KOPT-K1 (cell line): ENCODE results near the gene AGBL1.
"Not testable (repeated sequence)": the region's sequence is repeated elsewhere in the genome, so short reads cannot be mapped to it uniquely, and the experiment has no call there.

Experiments used
- H3K27ac ChIP-seq: fragments of 200-600 bp; sonication (generic); 2 replicates; pipeline ENCODE4 v1.5.1; 2016; ENCODE audit warnings: antibody characterized with exemption, mild to moderate bottlenecking, low read depth, low read length; ENCODE audit not compliant: poor library complexity, severe bottlenecking
- H3K36me3 ChIP-seq: fragments of 200-600 bp; sonication (generic); 2 replicates; pipeline ENCODE4 v1.5.1; 2017; ENCODE audit warnings: antibody characterized with exemption, mild to moderate bottlenecking, low read length, moderate library complexity; ENCODE audit not compliant: insufficient read depth
- H3K9me3 ChIP-seq: fragments of 200-600 bp; sonication (generic); 2 replicates; pipeline ENCODE4 v1.5.1; 2017; ENCODE audit warnings: antibody characterized with exemption, low read length, mild to moderate bottlenecking; ENCODE audit not compliant: insufficient read depth, poor library complexity, severe bottlenecking

Gene AGBL1

DNA sequence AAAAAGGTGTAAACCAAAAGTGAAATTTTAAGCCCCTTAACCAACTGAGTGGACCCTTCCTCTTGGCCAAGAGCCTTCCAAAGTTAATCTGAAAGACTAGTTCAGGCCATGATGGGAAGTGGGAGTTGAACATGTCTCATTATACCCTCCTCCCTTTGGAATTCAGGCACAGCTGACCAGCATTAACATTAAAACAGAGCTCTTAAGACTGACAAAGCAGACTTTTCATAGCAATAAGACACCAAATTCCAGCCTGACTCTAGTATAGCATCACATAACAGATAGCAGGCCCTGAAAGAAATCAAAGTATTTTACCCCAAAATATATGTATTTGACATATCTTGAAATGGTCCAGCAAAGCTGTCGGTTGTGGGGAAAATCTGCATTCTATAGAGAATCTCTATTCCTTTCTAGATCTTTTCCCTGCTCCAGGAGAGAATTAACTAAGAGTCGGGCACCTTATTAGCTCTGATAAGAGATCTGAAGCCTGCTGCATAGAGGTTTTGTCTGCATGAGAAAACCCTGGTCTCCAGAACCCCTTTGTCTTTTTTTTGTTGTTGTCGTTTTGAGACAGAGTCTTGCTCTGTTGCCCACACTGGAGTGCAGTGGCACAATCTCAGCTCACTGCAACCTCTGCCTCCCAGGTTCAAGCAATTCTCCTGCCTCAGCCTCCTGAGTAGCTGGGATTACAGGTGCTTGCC is 43.2 kb downstream of the AGBL1 start:
- not testable (repeated sequence) for H3K36me3 ChIP-seq, H3K27ac ChIP-seq, H3K9me3 ChIP-seq

DNA sequence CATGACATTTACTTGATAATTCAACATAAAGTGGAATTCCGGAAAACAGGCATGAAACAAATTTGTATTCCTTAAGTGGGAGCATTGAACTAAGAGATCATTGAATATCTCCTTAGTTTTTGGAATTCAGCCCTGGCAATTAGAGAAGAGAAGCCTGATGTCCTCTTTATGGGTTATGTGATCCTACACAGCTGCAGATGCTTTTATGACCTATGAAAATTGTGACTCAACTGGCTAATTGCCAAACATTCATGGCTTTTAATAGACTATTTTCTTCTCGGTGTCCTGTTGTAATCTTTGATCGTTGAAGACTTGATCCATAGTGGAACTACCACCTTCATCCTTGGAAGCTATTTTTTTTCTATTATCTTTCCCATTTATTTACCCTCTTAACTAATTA is 46.1 kb downstream of the AGBL1 start:
- no peaks in the 10 kb centered on the region for H3K9me3 ChIP-seq
- no peaks in the 10 kb centered on the region for H3K36me3 ChIP-seq
- H3K27ac ChIP-seq = no peak overlapping the region

DNA sequence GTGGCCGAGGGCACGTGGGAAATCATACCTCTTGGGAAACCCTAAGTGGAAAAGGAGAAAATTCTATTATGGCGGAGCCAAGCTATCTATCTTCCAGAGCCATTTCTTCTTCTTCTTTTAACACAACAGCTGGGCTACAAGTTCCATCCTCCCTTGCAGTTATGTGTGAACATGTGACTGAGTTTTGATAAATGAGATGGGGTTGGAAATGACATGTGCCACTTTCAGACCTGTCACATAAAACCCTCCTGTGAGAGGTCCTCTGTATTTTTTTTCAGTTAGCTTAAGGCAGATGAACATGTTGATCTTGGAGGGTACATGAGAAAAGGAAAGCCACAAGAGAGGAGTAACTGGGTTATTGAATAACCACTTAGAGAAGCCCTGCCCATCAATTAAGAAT is 47.9 kb downstream of the AGBL1 start:
- H3K9me3 ChIP-seq = no peaks in the 10 kb centered on the region
- H3K27ac ChIP-seq = no peak overlapping the region
- no peaks in the 10 kb centered on the region for H3K36me3 ChIP-seq

DNA sequence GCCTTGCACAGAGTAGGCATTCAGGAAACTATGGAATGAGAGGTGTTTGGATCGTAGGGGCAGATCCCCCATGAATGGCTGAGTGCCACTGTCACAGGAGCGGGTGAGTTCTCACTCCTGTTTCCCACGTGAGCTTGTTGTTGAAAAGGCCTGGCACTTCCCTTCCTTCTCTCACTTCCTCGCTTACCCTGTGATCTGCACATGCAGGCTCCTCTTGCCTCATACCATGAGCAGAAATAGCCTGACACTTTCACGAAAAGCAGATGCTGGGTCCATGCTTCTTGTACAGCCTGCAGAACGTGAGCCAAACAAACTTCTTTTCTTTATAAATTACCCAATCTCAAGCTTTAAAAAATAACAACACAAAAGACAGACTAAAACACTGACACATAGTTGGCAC is 55.4 kb downstream of the AGBL1 start:
- no peaks in the 10 kb centered on the region for H3K9me3 ChIP-seq
- H3K36me3 ChIP-seq = no peaks in the 10 kb centered on the region
- H3K27ac ChIP-seq = no peak overlapping the region

DNA sequence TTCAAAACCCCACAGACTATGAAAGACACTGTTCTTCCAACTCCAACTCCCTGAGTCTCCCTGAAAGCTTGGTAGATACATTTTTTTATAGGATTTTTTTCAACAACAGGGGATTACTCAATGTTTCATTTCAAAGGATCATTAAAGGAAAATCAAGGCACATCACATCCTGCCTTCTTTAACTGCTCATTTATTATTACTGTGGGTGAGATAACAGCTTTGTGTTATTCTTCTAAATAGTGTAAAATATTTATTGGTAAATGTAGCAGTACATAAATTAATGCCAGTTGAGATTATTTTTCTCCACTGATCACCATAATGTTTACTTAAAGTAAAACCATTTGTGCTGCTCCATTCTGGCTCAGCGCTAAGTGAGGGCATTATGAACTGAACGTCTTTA is 57.2 kb downstream of the AGBL1 start:
- Histone ChIP-seq H3K27ac (no peak overlapping the region), H3K36me3 (no peaks in the 10 kb centered on the region), H3K9me3 (no peaks in the 10 kb centered on the region)

DNA sequence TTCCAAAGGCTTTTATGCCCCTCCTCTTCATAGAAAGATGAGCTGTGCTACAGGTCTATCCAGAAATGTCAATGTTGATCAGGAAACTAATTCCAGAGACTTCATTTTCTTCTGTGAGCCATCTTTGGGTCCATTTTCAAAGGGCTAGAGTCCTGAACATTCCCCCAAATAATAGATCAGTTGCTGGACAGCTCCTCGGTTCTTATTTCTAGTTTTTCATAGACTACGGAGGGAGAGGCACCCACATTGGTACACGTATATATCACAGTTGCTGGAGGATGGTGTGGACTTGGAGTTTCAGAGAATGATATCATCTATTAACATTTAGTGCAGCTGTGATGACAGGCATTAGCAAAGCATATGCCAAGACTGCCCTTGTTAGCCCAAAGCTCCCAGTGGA is 59.1 kb downstream of the AGBL1 start:
- H3K27ac ChIP-seq = no peak overlapping the region
- no peaks in the 10 kb centered on the region for H3K36me3 ChIP-seq
- H3K9me3 ChIP-seq = no peaks in the 10 kb centered on the region

DNA sequence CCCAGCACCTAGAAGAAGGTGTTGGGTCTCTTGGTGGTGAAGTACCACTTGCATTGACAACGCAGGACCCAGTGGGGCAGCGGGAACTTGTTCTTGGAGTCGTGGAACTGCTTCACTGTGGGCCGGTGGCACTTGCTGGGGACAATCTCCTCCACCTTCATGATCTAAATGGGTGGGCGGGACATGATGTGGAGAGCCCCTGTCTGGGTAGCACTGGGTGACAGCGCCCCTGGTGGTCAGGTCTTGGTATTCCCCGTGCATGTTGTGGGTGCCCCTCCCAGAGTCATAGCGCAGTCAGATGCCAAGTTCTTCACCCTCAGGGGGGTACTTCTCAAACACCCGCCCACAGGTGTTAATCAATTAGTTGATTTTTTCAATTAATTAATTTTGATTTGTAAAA is 60.2 kb downstream of the AGBL1 start:
- Histone ChIP-seq H3K9me3 (no peaks in the 10 kb centered on the region), H3K27ac (no peak overlapping the region), H3K36me3 (no peaks in the 10 kb centered on the region)

DNA sequence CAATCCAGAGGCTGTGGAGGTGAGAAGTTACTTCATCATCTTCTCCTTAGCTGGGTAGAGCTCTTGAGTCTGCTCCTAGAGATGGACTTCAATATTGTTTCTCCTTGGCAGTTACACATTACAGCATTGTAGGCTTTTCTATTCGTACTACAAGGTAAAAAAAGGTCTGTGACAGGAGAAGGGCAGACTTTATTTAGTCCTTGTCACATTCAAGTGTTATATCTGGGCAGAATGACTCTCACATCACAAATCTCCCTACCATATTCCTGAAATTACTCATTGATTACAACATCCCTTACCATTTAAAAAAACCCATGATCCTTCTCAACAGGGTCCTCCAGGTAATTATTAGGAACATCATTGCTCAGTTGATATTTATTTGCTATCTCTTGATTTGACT is 75.0 kb downstream of the AGBL1 start:
- Histone ChIP-seq H3K27ac (no peak overlapping the region), H3K36me3 (no peaks in the 10 kb centered on the region), H3K9me3 (no peaks in the 10 kb centered on the region)

DNA sequence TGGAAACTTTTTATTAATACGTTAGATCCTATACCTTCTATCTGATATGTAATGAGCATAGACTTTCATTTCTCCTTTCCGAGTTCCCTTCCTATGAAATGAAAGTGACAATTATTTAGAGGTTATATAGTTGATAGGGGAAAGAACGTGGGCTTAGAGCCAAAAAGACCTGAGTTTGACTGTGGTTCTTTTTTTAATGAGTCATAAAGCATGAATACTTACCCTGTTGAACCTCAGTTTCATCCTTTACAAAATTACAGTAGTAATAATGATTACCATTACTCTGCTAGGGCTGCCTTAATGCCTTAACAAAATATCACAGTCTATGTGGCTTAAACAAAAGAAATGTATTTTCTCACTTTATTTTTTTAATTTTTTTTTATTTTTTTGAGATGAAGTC is 75.9 kb downstream of the AGBL1 start:
- Histone ChIP-seq H3K36me3 (no peaks in the 10 kb centered on the region), H3K27ac (no peak overlapping the region), H3K9me3 (no peaks in the 10 kb centered on the region)

DNA sequence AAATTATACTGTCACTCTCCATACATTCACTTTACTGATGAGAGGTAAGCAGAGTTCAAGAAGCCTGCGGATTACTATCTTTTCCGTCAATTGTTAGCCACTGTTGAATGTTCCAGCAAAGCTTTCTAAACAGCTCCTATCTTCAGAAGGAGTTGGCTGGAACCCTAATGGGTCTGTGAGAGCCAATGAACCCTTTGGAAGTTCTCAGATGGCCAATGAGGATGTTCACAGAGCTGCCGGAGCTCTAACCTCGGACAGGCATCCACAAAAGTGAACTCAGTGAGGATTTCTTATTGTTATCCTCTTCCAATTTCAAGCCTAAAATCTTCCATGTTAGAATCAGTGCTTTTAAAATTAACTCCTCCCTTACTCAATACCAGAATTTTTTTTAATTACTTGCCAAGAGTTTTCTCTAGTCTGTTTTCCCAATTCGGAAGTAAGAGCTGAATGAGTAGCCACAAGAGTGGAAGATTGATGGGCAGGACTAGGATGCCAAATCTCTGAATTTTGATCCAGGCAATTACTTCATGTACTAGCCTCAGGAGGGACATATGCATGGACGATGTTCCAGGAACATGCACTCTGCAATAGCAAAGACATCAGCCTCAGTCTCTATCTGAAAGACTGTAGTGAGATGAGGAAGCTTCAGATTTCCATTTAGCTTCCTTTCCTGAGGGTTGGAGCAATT is 78.1 kb downstream of the AGBL1 start:
- Histone ChIP-seq H3K27ac (no peak overlapping the region), H3K9me3 (no peaks in the 10 kb centered on the region), H3K36me3 (no peaks in the 10 kb centered on the region)

DNA sequence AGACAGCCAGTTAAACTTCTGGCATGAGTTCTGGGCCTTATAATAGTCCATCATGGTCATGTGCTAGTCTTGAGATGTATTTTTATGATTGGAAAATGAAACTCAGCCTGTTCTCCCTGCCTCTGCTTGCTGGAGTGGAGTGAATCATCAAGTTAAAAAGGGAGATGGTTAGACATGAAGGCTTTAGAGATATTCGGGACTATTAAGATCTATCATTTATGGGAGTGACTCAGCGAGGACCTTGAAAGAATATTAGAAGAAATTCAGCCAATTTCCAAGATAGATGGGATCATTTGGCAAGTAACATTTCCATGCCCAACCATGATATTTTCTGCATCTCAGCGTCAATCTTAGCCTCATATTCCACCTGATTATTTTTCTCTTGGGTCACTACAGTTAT is 79.8 kb downstream of the AGBL1 start:
- Histone ChIP-seq H3K27ac (no peak overlapping the region), H3K9me3 (no peaks in the 10 kb centered on the region), H3K36me3 (no peaks in the 10 kb centered on the region)

DNA sequence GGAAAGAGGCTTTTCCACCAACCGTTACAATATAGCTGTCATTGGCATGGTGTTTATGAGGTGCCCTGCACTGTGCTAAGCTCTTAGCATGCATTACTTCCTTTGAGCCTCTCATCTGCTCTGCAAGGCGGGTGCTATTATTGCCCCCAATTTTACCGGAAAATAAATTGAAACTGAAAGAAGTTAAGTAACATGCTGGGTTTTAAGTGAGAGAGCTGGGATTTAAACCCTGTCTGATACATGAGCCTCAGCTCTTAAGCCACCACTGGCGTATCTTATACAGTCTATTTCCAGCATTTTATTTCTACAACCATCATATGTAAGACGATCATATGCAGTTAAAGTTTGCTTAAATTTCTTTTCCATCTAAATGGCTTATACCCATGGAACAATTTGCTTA is 81.6 kb downstream of the AGBL1 start:
- H3K9me3 ChIP-seq = no peaks in the 10 kb centered on the region
- H3K36me3 ChIP-seq = no peaks in the 10 kb centered on the region
- H3K27ac ChIP-seq = no peak overlapping the region

DNA sequence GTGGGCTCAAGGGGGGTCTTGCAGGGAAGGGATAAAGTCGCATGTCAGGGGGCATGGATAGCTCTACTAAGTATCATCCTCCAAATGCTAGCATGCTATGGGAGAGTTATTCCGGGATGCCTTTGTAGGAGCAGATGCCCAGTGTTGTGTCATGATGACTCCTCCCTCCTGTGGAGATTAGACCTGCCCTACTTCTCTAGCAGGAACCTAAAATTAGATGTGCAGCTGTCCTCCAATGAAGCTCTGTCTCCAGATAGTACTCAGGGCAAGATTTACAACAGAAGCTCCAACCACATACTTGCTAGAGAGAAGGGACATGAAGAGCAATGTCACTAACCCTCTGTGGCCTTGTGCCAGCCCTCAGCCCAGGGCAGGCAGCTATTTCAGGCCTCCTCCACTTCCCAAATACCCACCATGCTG is 82.5 kb downstream of the AGBL1 start:
- Histone ChIP-seq H3K27ac (no peak overlapping the region), H3K36me3 (no peaks in the 10 kb centered on the region), H3K9me3 (no peaks in the 10 kb centered on the region)

DNA sequence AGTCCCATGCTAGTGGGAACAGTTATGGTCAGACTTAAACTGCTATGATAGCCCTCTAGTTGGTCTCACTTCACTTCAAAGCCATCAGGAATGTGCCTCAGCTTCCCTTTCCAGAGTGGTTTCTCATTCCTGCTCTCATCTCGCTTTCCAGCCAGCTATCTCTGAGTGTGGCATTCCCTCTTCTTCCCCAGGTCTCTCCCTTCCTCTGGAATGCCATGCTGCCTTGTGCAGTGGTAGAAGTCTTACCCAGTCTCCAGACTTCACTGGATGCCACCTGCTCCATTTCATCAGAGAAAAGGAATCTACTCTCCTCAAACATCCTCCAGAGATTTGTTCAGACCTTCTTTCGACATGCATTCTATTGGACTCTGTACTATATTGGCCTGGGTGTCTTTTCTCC is 83.0 kb downstream of the AGBL1 start:
- Histone ChIP-seq H3K36me3 (no peaks in the 10 kb centered on the region), H3K9me3 (no peaks in the 10 kb centered on the region), H3K27ac (no peak overlapping the region)

DNA sequence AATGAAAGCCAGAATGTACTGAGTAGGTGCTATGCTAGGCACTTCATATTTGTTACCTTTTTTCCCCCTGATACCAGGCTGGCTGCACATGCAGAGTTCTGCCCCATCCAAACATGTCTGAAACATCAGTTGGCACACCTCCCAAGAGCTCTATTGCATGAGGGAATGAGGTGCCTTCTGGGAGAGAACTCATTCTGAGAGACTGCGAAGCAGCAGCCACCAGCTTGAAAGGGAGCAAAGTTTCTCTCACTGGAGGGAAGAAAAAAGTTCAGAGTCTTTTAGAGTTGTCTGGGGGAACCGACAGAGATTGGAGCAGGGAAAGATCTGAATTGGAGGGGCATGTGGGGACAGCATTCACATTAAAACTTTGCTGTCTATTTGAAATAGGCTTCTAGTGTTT is 84.1 kb downstream of the AGBL1 start:
- Histone ChIP-seq H3K36me3 (no peaks in the 10 kb centered on the region), H3K9me3 (no peaks in the 10 kb centered on the region), H3K27ac (no peak overlapping the region)

DNA sequence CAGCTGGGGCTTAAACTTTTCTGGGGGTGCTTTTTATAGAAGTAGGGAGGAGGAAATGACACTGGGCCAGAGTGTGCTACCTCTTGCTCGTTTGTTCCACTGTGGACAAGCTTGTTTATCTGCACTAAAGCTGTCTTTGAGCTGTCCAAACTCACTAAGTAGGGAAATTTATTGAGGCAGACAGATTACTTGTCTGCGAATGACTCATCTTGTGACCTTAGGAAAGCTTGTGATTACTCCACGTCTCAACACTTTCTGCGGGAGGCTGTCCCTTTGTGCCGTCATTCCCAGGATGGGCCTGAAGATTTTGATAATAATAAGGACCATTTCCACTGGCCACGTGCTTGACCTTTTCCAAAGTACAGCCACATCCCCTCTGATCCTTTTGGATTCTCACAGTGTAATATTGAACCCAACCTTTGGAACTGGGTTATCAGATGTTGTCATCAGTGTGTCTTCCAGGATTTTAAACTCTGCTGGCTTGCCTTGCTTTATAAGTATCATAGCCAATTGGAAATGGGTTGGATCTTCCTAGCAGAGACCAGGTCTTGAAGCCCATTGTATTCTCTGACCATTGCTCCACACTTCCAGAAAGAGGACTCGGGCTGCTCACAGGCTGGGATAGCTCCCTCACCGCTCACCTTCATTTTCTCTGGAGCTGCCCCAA is 84.7 kb downstream of the AGBL1 start:
- Histone ChIP-seq H3K9me3 (no peaks in the 10 kb centered on the region), H3K36me3 (no peaks in the 10 kb centered on the region), H3K27ac (no peak overlapping the region)
